Measurements from ENCODE around the gene DYRK1B. TPM values are rescaled to one million over a fixed set of nuclear protein-coding genes. Genes with fewer than 3 reads are reported as not detected.

Gene DYRK1B
- polyA plus RNA-seq, 2 of the 4 experiments (the other 2 are of a cell fraction): 13.8 to 18.6 TPM

- 45% methylated on average over 5 of the region's 5 CpGs for WGBS (ENCODE audit: missing lambda C conversion rate)
- no peak overlapping the region for H3K27ac ChIP-seq
- H3K4me2 ChIP-seq: no peak overlapping the region
Measured at GRCh38 chr19:39795001-39795400, 39.0 kb downstream of the DYRK1B start.

GRCh38 chr19:39792999-39793546 is 40.9 kb downstream of the DYRK1B start:
- POLR2A ChIA-PET: interaction anchor here (0.9 to 2.4 kb wide), 5 partner anchors 41 to 178 kb away, joined by 4 to 13 read pairs (median 7); partner anchors contain the start of genes DYRK1B, FBL and PSMC4
- TF ChIP-seq NPAS2 (CRISPR knock-in tag; IDR thresholded peaks at IDR 0.05; ENCODE audit: borderline replicate concordance) (no peak), FOSB (CRISPR knock-in tag; IDR thresholded peaks at IDR 0.05) (no peak), CBX8 (IDR thresholded peaks at IDR 0.05) (no peak), RAD21 (conservative IDR thresholded peaks at IDR 0.05 in 1 of 2, IDR thresholded peaks at IDR 0.05 in 1 of 2) (peak; percentile 97 to 99), RARB (CRISPR knock-in tag; IDR thresholded peaks at IDR 0.05) (no peak), MAZ (IDR thresholded peaks at IDR 0.05; ENCODE audit: borderline replicate concordance, low read depth, low read length) (peak; percentile 86; the same call in 1 of the 2 replicates), FOXS1 (CRISPR knock-in tag; IDR thresholded peaks at IDR 0.05) (no peak), USF2 (IDR thresholded peaks at IDR 0.05) (no peak), HOXA7 (CRISPR knock-in tag; IDR thresholded peaks at IDR 0.05) (no peak), ZFP36 (IDR thresholded peaks at IDR 0.05; ENCODE audit: borderline replicate concordance, partially characterized antibody) (no peak), MYC (IDR thresholded peaks at IDR 0.05; ENCODE audit: borderline replicate concordance, low read length) (no peak), POLR2A (IDR thresholded peaks at IDR 0.05; ENCODE audit: low read length) (no peak), GATA3 (IDR thresholded peaks at IDR 0.05; ENCODE audit: borderline replicate concordance) (no peak), EP300 (IDR thresholded peaks at IDR 0.05) (no peak), HOXB5 (CRISPR knock-in tag; IDR thresholded peaks at IDR 0.05) (peak; percentile 53; the same call in 1 of the 2 replicates), BCL3 (IDR thresholded peaks at IDR 0.05) (no peak), MAFK (IDR thresholded peaks at IDR 0.05; ENCODE audit: partially characterized antibody) (no peak), SREBF2 (IDR thresholded peaks at IDR 0.05) (no peak), BHLHE40 (IDR thresholded peaks at IDR 0.05; ENCODE audit: low read depth, low read length) (no peak), JUN (IDR thresholded peaks at IDR 0.05) (0 out of 5 replicates have a peak, but pooled peaks of 1 of the 2 experiments have one; percentile 20), SMC3 (IDR thresholded peaks at IDR 0.05) (peak; percentile 98)
- TF ChIP-seq, protein P1, sequence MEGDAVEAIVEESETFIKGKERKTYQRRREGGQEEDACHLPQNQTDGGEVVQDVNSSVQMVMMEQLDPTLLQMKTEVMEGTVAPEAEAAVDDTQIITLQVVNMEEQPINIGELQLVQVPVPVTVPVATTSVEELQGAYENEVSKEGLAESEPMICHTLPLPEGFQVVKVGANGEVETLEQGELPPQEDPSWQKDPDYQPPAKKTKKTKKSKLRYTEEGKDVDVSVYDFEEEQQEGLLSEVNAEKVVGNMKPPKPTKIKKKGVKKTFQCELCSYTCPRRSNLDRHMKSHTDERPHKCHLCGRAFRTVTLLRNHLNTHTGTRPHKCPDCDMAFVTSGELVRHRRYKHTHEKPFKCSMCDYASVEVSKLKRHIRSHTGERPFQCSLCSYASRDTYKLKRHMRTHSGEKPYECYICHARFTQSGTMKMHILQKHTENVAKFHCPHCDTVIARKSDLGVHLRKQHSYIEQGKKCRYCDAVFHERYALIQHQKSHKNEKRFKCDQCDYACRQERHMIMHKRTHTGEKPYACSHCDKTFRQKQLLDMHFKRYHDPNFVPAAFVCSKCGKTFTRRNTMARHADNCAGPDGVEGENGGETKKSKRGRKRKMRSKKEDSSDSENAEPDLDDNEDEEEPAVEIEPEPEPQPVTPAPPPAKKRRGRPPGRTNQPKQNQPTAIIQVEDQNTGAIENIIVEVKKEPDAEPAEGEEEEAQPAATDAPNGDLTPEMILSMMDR (IDR thresholded peaks at IDR 0.05): peak; percentile 100
- TF ChIP-seq, protein P2, sequence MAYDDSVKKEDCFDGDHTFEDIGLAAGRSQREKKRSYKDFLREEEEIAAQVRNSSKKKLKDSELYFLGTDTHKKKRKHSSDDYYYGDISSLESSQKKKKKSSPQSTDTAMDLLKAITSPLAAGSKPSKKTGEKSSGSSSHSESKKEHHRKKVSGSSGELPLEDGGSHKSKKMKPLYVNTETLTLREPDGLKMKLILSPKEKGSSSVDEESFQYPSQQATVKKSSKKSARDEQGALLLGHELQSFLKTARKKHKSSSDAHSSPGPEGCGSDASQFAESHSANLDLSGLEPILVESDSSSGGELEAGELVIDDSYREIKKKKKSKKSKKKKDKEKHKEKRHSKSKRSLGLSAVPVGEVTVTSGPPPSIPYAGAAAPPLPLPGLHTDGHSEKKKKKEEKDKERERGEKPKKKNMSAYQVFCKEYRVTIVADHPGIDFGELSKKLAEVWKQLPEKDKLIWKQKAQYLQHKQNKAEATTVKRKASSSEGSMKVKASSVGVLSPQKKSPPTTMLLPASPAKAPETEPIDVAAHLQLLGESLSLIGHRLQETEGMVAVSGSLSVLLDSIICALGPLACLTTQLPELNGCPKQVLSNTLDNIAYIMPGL (CRISPR knock-in tag; IDR thresholded peaks at IDR 0.05; ENCODE audit: borderline replicate concordance): no peak
- TF ChIP-seq, protein P3, sequence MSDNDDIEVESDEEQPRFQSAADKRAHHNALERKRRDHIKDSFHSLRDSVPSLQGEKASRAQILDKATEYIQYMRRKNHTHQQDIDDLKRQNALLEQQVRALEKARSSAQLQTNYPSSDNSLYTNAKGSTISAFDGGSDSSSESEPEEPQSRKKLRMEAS (IDR thresholded peaks at IDR 0.05): 0 out of 2 replicates have a peak, but pooled peaks have one; percentile 55
- FAIRE-seq (peak; percentile 96), ATAC-seq (peak; percentile 97 to 99), DNase-seq (ENCODE audit: low read depth in 1 of 2, low spot score in 1 of 2) (peak; percentile 88 to 99)
- Histone ChIP-seq H3K4me1 (no peaks in the 10 kb centered on the region), H3K9me3 (peaks cover 17% of the 10 kb centered on the region; the same call in 2 of the 3 replicates), H3K4me3 (peak overlapping the region; percentile 40), H3K27ac (0 out of 6 replicates have a peak overlapping the region, but pooled peaks of 1 of the 2 experiments have one; percentile 37), H3K4me2 (peak overlapping the region; percentile 65)
- CTCF ChIA-PET: interaction anchor here (0.6 to 7.0 kb wide), 65 partner anchors 11 to 842 kb away, joined by 3 to 125 read pairs (median 5); partner anchors contain the start of genes DYRK1B, FBL, PSMC4 and RPS16
- WGBS (ENCODE audit: missing lambda C conversion rate): 1% methylated on average over 17 of the region's 17 CpGs

More at GRCh38 chr19:39795001-39795400, 39.0 kb downstream of the DYRK1B start:
- no peak for DNase-seq (ENCODE audit: low read depth in 1 of 2, low spot score in 1 of 2)
- FAIRE-seq: no peak
- POLR2A ChIA-PET: interaction anchor here (1.5 kb wide), 1 partner anchor 176 kb away, joined by 7 read pairs; the partner anchor contains the start of gene PSMC4
- no peaks in the 10 kb centered on the region for H3K4me1 ChIP-seq
- TF ChIP-seq MAZ (IDR thresholded peaks at IDR 0.05; ENCODE audit: borderline replicate concordance, low read depth, low read length) (no peak), FOSB (CRISPR knock-in tag; IDR thresholded peaks at IDR 0.05) (no peak), RFX5 (IDR thresholded peaks at IDR 0.05) (no peak), CBX2 (IDR thresholded peaks at IDR 0.05; ENCODE audit: borderline replicate concordance, low read depth) (no peak), SREBF2 (IDR thresholded peaks at IDR 0.05) (no peak), NPAS2 (CRISPR knock-in tag; IDR thresholded peaks at IDR 0.05; ENCODE audit: borderline replicate concordance) (no peak)
- ATAC-seq: no peak
- H3K4me3 ChIP-seq: no peak overlapping the region
- no peaks in the 10 kb centered on the region; the same call in 2 of the 3 replicates for H3K9me3 ChIP-seq
- CTCF ChIA-PET: interaction anchor here (0.6 to 7.0 kb wide), 15 partner anchors 8 to 510 kb away, joined by 3 to 95 read pairs (median 4); partner anchors contain the start of genes FBL and PSMC4
